ENCODE measurements around the gene HNRNPA1L2.
A peak's percentile ranks its signal among the peaks of the same experiment; 100 is the strongest.
"Not testable (repeated sequence)": the region's sequence is repeated elsewhere in the genome, so short reads cannot be mapped to it uniquely, and the experiment has no call there.

Gene HNRNPA1L2

DNA sequence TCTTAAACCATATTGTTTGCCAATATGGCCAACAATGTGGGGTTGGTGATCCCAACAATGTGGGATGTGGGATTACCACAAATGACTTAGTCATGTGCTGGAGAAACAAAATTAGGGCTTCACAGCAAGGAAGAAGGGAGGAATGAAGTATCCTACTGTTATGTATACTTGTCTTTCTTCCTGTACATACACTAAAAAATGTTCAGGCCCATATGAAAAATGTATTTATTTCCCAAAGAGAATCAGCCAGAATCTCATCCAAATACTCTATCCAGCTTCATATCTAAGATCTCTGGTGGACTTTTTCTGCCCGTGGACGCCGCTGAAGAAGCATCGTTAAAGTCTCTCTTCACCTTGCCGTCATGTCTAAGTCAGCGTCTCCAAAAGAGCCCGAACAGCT, at the start of gene HNRNPA1L2:
TSS of gene HNRNPA1L2 (plus strand) at position 301 of the 400 bp plus-strand sequence. CDS start at position 363, 62 bp downstream.
- DNase-seq (ENCODE audit: low read depth in 2 of 2): no peak

DNA sequence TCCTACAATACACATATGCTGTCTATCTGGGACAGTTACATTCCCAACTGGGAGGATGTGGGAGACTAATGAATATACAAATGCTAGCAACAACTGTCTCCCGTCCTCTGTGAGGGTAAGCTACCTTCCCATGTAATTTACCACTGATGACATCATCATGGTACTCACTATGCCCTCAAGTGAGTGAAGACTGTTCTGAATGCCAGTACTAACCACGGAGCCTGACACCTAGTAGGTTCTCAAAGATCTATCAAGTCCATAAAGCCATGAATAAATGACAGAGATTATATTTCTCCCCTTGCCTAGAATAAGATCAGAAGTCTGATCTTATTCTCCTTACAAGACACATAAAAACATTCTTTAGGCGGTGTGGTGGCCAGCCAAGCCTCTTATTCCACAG, 49.1 kb upstream of the HNRNPA1L2 start:
- not testable (repeated sequence) for DNase-seq (ENCODE audit: low read depth in 2 of 2)

- not testable (repeated sequence) for DNase-seq (ENCODE audit: low read depth in 2 of 2)
Observed at GRCh38 chr13:52593812-52594211, 48.4 kb upstream of the HNRNPA1L2 start.

DNA sequence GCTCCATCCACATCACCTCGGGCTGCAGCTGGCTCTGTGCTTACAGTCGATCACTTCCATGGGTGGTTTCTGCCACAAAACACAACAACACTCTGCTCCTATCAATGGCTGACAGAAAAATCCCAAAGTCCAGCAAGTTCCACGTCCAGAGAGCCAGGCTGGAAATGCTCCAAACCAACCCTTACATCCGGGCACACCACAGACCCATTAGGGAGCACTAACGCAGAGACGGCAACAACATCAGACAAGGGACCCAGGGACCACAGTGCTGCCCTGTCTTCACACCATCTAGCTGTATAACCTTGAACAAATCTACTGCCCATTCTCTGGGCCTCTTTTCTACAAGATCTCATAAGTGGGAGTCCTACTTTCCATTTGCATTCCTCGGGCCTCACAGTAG, 47.9 kb upstream of the HNRNPA1L2 start:
- not testable (repeated sequence) for DNase-seq (ENCODE audit: low read depth in 2 of 2)

DNA sequence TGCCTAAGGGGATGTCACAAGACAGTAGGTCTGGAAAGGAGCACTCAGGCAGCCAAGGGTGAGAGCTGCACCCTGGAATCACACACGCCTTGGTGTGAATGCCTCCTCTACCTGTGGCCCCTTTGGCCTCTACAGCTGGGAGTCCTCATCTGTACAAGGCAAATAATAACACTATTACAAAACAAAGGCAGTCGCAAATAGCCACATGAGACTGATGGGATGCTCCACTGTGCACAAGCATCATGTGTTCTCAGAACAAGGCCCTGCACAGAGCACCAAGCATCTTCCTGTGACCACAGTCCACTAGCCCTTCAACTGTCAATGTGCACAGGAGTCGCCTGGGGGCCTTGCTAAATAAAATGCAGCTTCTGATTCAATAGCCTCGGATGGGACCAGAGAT, 44.6 kb upstream of the HNRNPA1L2 start:
- DNase-seq (ENCODE audit: low read depth in 2 of 2): no peak

GRCh38 chr13:52599037-52599847, 43.0 kb upstream of the HNRNPA1L2 start:
- DNase-seq (ENCODE audit: low read depth in 2 of 2): no peak

DNA sequence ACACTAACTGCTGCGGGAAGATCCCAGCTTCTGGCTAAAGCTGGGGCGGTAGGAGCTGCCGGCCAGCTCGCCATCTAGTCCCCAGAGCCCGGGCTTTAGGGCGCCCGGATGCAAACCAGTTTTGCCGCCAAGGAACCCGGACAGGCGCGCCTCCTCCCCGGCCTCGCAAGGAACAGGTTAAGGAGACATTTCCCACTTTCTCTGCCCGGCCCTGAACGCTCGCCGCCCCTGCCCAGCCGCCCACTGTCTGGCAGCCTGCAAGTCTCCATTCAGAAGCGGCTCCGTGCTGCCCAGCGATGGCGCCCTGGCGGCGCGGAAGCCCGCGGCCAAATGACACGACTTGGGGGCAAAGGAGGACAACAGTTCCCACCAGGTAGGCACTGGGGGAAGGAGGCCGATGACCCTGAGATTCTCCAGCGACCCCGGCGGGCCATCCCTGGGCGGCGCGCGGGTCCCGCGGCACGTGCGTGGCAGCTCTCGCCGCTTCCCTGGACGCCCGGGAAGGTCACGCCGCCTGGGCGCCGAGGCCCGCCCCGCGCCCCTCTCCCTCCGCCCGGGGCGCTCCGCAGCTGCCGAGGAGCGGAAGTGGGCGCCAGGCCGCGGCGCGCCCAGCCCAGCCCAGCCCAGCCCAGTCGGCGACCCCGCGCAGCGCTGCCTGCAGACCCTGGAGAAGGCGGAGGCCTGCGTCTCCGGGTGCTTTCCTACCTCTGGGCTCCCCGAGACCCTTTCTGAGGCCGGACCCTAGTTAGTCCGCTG, 42.2 kb upstream of the HNRNPA1L2 start:
- no peak for DNase-seq (ENCODE audit: low read depth in 2 of 2)

DNA sequence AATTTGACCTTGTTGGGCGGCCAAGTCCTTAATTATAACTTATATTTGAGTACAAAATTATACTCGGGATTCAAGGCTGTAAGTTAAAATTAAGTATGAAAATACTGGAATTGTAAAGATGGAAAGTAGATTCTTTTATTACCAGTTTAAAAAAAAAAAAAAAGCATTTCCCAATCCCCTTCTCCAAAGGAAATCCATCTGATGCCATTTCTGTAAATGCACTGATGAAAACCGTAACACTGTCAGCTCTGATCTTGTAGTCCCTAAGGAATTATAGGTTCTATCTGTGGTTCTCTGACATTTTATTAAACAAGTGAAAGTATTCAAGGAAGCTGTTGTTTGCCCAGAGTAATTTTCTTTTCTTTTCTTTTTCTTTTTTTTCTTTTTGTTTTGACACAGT, 41.6 kb upstream of the HNRNPA1L2 start:
- DNase-seq (ENCODE audit: low read depth in 2 of 2): no peak

DNA sequence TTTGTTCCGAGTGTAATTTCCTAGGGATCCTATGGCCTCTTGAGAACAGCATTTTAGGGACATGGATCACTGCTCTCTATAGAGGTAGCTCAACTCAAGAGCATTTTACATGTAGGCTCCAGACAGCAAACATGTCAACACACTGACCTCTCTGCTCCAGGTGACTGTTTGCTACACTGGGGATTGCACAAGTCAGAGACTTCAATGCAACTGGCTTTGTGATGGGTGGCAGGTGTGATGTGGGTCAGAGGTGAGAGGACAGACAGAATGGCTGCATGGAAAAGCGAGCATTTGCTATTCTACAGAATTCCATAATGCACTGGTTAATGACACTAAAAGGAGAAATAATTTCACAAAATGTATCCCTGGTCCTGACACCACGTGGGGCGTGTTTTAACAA, 38.9 kb upstream of the HNRNPA1L2 start:
- not testable (repeated sequence) for DNase-seq (ENCODE audit: low read depth in 2 of 2)

DNA sequence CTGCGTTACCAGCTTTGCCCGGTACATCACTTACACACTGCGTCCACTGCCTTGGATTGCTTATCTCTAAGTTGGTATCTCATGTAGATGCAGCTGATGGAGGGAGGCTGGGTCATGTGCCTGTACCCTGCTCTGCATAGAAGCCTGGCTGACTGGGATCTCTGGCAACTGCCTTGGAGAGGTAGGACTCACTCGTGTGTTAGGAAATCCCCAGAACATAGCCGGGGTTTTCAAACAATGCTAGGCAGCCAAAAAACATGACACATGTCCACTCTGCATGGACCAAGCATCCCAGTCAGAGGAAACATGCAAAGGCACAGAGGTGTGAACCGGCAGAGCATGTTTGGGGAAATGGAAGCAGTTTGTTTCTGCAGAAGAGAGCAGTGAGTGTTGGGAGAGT, 36.1 kb upstream of the HNRNPA1L2 start:
- not testable (repeated sequence) for DNase-seq (ENCODE audit: low read depth in 2 of 2)

GRCh38 chr13:52606795-52607194, 35.4 kb upstream of the HNRNPA1L2 start:
- DNase-seq (ENCODE audit: low read depth in 2 of 2): not testable (repeated sequence)

- DNase-seq (ENCODE audit: low read depth in 2 of 2): not testable (repeated sequence)
Observed at GRCh38 chr13:52608184-52608583, 34.0 kb upstream of the HNRNPA1L2 start.

DNA sequence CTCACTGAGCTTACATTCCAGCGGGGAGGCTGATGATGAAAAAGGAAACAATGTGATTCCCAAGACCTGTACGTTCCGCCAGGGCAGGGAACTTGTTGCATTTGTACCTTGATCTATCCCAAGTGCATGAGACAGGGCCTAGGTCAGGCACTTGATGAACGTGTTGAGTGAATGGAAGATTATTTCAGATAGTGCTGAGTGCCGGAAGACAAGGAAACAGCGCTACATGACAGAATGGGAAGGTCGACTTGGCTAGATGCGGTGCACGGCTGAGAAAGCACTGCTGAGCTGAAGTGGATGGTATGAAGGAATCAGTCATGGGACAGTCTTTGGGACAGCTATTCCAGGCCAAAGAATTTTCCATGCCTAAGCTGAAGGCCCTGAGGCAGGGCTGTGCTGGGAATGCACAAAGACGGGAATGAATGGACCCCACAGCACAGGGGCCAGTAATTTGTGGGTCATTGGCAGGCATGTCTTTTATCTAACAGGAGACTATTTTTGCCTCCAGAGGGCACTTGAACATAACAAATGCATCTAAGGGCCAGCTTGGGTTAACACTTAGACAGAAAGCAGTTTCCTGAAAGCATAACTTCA, 33.1 kb upstream of the HNRNPA1L2 start:
- DNase-seq (ENCODE audit: low read depth in 2 of 2): not testable (repeated sequence)

DNA sequence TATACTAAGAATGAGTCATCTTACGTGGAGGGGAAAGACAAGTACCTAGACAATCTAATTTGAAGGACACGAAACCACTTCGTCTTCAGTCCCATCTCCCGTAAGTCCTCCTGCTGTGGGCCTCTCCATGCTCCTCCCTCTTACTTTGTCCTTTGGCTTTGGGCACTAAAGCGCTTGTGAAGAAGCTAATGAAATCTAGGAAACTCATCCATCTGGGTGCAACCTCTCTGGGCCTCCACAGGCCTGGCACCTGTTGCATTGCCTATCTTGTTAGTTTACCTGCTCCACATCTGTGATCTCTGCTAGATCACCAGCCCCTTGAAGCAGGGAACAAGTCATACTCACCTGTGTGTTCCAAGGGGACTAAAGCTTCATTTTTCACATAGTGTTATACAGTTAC, 32.1 kb upstream of the HNRNPA1L2 start:
- DNase-seq (ENCODE audit: low read depth in 2 of 2): not testable (repeated sequence)

GRCh38 chr13:52615134-52615801, 27.0 kb upstream of the HNRNPA1L2 start:
- DNase-seq (ENCODE audit: low read depth in 2 of 2): no peak

- DNase-seq (ENCODE audit: low read depth in 2 of 2): no peak
Observed at GRCh38 chr13:52615812-52616211, 26.4 kb upstream of the HNRNPA1L2 start.

DNA sequence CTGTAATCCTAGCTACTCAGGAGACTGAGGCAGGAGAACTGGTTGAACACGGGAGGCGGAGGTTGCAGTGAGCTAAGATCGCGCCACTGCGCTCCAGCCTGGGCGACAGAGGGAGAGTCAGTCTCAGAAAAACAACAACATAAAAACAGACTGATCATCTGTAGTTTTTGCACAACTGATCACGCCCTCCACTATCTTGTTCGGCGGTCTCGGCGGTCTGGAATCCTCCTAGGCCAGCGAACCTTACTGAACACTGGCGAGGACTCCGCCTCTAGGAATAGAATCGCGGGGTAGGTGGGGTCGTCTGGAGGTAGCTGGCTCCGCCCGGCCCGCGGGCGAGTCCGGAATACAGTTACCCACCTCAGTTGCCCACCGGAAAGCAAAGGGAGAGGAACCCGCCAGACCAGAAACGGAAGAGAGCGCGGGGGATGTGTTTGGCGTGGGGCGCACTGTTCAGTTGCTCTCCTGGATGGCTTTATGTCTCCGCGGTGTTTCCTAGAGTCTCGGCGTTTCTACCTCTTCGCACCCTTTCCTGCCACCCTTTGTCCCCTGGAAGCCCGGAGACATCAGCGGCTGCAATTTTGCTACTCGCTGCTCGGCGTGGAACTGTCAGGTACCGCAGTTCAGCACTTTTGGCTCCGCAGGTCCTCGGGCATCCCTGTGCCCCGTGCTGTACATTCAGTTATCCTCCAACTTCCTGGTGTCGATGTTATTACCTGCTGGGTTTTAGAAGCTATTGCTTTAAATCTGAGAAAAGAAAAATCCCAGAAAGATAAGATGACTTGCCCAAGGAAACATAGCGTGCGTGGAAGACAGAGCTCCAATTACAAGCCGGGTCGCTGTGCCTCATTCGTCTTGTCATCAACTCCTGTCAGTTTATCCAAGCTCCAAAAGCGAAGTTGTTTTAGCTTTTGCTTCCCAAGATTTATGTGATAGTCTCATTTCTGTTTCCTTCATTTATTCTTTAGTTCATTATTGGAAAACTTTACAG, 24.9 kb upstream of the HNRNPA1L2 start:
- peak; percentile 67 to 70 for DNase-seq (ENCODE audit: low read depth in 2 of 2)

DNA sequence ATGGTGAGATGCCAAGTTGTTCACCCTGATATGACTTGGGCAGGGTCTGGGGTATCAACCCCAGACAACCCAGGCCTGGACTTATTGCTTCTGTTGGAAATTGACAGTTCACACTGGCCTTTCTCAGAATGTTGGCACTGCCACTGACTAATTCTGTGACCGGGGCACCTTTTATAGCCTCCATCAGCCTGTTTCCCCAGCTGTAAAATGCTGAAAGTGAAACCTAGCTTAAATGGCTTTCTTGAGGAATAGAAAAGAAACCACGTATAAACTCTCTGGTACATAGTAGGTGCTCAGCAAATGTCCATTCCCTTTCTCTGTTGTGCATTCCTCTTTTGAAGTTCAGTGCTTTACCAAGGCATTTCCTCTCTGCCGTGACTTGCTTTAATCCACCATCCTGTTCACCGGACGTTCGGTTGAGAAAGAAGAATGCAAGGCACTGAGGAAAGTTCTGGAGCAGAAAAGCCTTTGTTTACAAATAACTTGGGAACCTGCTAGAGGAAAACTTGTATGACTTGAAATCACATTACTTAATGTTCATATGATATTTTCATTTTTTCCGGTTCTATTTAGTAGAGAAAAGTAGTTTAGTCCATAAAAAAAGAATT, 11.0 kb upstream of the HNRNPA1L2 start:
- not testable (repeated sequence) for DNase-seq (ENCODE audit: low read depth in 2 of 2)

DNA sequence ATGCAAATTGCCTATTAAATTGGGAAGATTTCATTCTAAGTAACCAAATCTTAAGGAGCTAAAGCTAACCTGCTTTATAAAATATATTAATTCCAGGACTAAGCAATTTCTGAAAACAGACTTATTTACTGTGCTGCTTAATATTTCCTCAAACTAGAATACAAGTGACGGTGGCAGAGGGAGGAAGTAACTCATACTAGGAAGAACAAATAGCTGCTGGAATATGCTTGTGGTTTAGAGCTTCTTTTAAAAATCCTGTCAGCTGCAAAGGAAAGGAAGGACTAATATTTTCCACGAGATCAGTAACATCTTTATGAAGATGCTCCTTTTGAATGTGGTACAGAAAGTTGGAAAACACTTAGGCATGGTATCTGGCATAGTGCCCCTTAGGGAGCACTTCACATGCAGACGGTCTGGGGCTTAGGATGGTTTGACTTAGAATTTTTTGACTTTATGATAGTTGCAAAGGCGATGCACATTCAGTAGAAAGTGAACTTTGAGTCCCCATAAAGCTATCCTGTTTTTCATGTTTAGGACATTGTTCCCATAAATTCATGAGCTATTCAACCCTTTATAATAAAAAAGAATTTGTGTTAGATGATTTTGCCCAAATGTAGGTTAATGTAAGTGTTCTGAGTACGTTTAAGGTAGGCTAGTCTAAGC, 3.4 kb upstream of the HNRNPA1L2 start:
- DNase-seq (ENCODE audit: low read depth in 2 of 2): no peak

- DNase-seq (ENCODE audit: low read depth in 2 of 2): no peak
Observed at GRCh38 chr13:52644108-52644507, 1.9 kb downstream of the HNRNPA1L2 start.
